B cell (primary cell): Measurements from ENCODE around the gene IFT22. TPM values are rescaled to one million over a fixed set of nuclear protein-coding genes. Genes with fewer than 3 reads are reported as not detected.

Experiments used
- ATAC-seq: fragments of 200-7000 bp; cut with Tn5 transposase; one replicate; pipeline ENCODE4 v1.10.0; 2021; ENCODE audit warnings: low read depth, mild to moderate bottlenecking, moderate number of reproducible peaks, moderate library complexity
- CTCF ChIA-PET: fragments of 350-600 bp; sonication (Branson Sonifier 250); formaldehyde crosslinking; loops from one replicate; lab custom pipeline; 2021; ENCODE audit warnings: antibody characterized with exemption, inconsistent platforms; lab: Charles Lee
- POLR2A ChIA-PET: fragments of 350-600 bp; sonication (Branson Sonifier 250); formaldehyde crosslinking; loops from one replicate; lab custom pipeline; 2021; ENCODE audit warnings: antibody characterized with exemption; lab: Charles Lee
- DNase-seq: peaks from one replicate; pipeline ENCODE4 v3.0.0; 2013
- H2AFZ ChIP-seq: 2 replicates; pipeline ENCODE4 v1.6.1; 2012; ENCODE audit warnings: mild to moderate bottlenecking, low read depth, low read length; ENCODE audit not compliant: insufficient read depth, poor library complexity, severe bottlenecking
- H3K27ac ChIP-seq, 2 donors: 1 replicate in 1 of 2; 2 replicates in 1 of 2; pipeline ENCODE4 v1.5.1; 2012 to 2013; ENCODE audit warnings: low read length in 2 of 2, mild to moderate bottlenecking in 2 of 2, moderate library complexity in 1 of 2
- H3K27me3 ChIP-seq, 4 experiments: fragments of 200-600 bp in 1 of 4; sonication (generic) in 1 of 4; replicated peaks in 1 of 4; 1 replicate in 2 of 4; 2 replicates in 2 of 4; pipeline versions ENCODE4 v1.6.1 to v1.7.0; 2013 to 2016; ENCODE audit warnings: low read length in 3 of 4, mild to moderate bottlenecking in 2 of 4, mixed read lengths in 1 of 4, moderate library complexity in 1 of 4; ENCODE audit not compliant: insufficient read depth in 4 of 4, control insufficient read depth in 3 of 4; ENCODE audit errors: control extremely low read depth in 1 of 4
- H3K36me3 ChIP-seq, 2 experiments: replicated peaks in 1 of 2; 1 replicate in 1 of 2; 2 replicates in 1 of 2; pipeline versions ENCODE4 v1.6.1 to v1.7.1; 2013; ENCODE audit warnings: low read length in 1 of 2; ENCODE audit not compliant: insufficient read depth in 2 of 2, control insufficient read depth in 1 of 2; ENCODE audit errors: control extremely low read depth in 1 of 2, extremely low read depth in 1 of 2
- H3K4me1 ChIP-seq, 2 donors: fragments of 200-600 bp in 1 of 2; sonication (generic) in 1 of 2; 1 replicate in 1 of 2; 2 replicates in 1 of 2; pipeline versions ENCODE4 v1.5.1 to v1.6.1; 2013 to 2017; ENCODE audit warnings: low read length in 2 of 2; ENCODE audit not compliant: control insufficient read depth in 2 of 2, insufficient read depth in 2 of 2
- H3K4me2 ChIP-seq: replicated peaks from 2 replicates; pipeline ENCODE3; 2012; ENCODE audit warnings: mild to moderate bottlenecking, low read depth, low read length; ENCODE audit not compliant: poor library complexity, severe bottlenecking
- H3K4me3 ChIP-seq, 5 experiments: fragments of 200-600 bp in 1 of 5; sonication (generic) in 1 of 5; 1 replicate in 3 of 5; 2 replicates in 2 of 5; pipeline versions ENCODE4 v1.5.1 to v1.7.0; 2011 to 2016; ENCODE audit warnings: low read length in 4 of 5, mild to moderate bottlenecking in 4 of 5, low read depth in 2 of 5, control low read depth in 1 of 5, moderate library complexity in 1 of 5; ENCODE audit not compliant: insufficient read depth in 1 of 5; ENCODE audit errors: control extremely low read depth in 1 of 5, extremely low read depth in 1 of 5
- H3K79me2 ChIP-seq: fragments of 200-600 bp; sonication (generic); one replicate; pipeline ENCODE4 v1.6.0; 2016; ENCODE audit warnings: low read length; ENCODE audit not compliant: control insufficient read depth, insufficient read depth
- H3K9ac ChIP-seq: fragments of 200-600 bp; sonication (generic); 2 replicates; pipeline ENCODE4 v1.6.1; 2017; ENCODE audit warnings: mild to moderate bottlenecking, low read length, moderate library complexity
- H3K9me3 ChIP-seq, 3 donors: one replicate each; pipeline versions ENCODE4 v1.6.1 to v1.7.1; 2013; ENCODE audit warnings: low read length in 2 of 3; ENCODE audit not compliant: control insufficient read depth in 2 of 3, insufficient read depth in 1 of 3; ENCODE audit errors: control extremely low read depth in 1 of 3
- H4K20me1 ChIP-seq: 2 replicates; pipeline ENCODE4 v1.6.0; 2012; ENCODE audit warnings: mild to moderate bottlenecking, low read length; ENCODE audit not compliant: insufficient read depth, control insufficient read depth, poor library complexity, severe bottlenecking
- H3K27ac Mint-ChIP-seq: one replicate; pipeline ENCODE4 v1.8.0; 2021; ENCODE audit warnings: mixed read lengths
- H3K27me3 Mint-ChIP-seq: one replicate; pipeline ENCODE4 v1.8.0; 2021; ENCODE audit warnings: mixed read lengths
- H3K4me1 Mint-ChIP-seq: one replicate; pipeline ENCODE4 v1.8.0; 2021; ENCODE audit warnings: mixed read lengths
- H3K4me3 Mint-ChIP-seq: one replicate; pipeline ENCODE4 v1.8.0; 2021; ENCODE audit warnings: mixed read lengths
- H3K9me3 Mint-ChIP-seq: one replicate; pipeline ENCODE4 v1.8.0; 2022; ENCODE audit warnings: mixed read lengths; ENCODE audit not compliant: insufficient read depth
- CTCF ChIP-seq: fragments of 200-600 bp; IDR thresholded peaks from one replicate; pipeline ENCODE4 v1.8.0; 2022; ENCODE audit warnings: antibody characterized with exemption, mild to moderate bottlenecking
- EZH2 ChIP-seq: IDR thresholded peaks from 2 replicates; pipeline ENCODE4 v1.6.1; 2012; ENCODE audit warnings: borderline replicate concordance, low read depth, mild to moderate bottlenecking, moderate library complexity, low read length; ENCODE audit not compliant: insufficient read depth, poor library complexity, severe bottlenecking
- WGBS: methylation state at CpG from one replicate; pipeline ENCODE4 v1.1.5; 2013; ENCODE audit warnings: missing lambda C conversion rate; ENCODE audit not compliant: insufficient coverage; 5-methylcytosine and 5-hydroxymethylcytosine counted together
- intact Hi-C: fragments of 100-400 bp; cut with micrococcal nuclease; formaldehyde crosslinking; loops from one replicate; pipeline ENCODE4 v1.10.0; 2022
- polyA plus RNA-seq: library from polyadenylated mRNA; depleted of rRNA; stranded (reverse); fragments of >200 nt; gene quantifications from 2 replicates; pipeline ENCODE4 v1.2.3, GENCODE V29; 2012
- total RNA-seq, 2 donors: library from RNA; stranded (reverse); fragments of 120-200 nt in 1 of 2; gene quantifications; 1 replicate in 1 of 2; 2 replicates in 1 of 2; pipeline versions ENCODE4 v1.2.3 to v1.2.4, GENCODE V29; 2013 to 2022

IFT22 gene
- total and polyA plus RNA-seq, 2 donors (not counting 1 experiment from before 2014, with no cell fraction given) = 5.2 to 7.3 TPM

- Histone ChIP-seq H2AFZ (peak overlapping the region; percentile 16), H3K4me3 (no peak overlapping the region), H3K9ac (no peak overlapping the region), H3K36me3 (no peaks in the 10 kb centered on the region), H3K9me3 (peaks cover 3 to 50% (median 18%) of the 10 kb centered on the region in 3 donors), H3K4me2 (peak overlapping the region; percentile 28), H4K20me1 (no peaks in the 10 kb centered on the region), H3K27ac (no peak overlapping the region), H3K4me1 (peaks cover 9 to 11% of the 10 kb centered on the region in 2 donors), H3K27me3 (peaks cover 0 to 62% (median 39%) of the 10 kb centered on the region in 4 experiments), H3K79me2 (no peaks in the 10 kb centered on the region)
- 12% methylated on average over 66 of the region's 72 CpGs for WGBS
- ATAC-seq (no peak), DNase-seq (no peak)
- H3K4me1 Mint-ChIP-seq = no peaks in the 10 kb centered on the region
- CTCF ChIA-PET = interaction anchor here (1.2 kb wide), 1 partner anchor 9 kb away, joined by 3 read pairs; no protein-coding TSS in a partner anchor
- POLR2A ChIA-PET = no interaction called here
- peaks cover 10% of the 10 kb centered on the region for H3K9me3 Mint-ChIP-seq
- no peak for TF ChIP-seq EZH2
- TF ChIP-seq CTCF = no peak
- no peak overlapping the region for H3K27ac Mint-ChIP-seq
- H3K4me3 Mint-ChIP-seq = no peak overlapping the region
- intact Hi-C loops = no loop called here
- peaks cover 47% of the 10 kb centered on the region for H3K27me3 Mint-ChIP-seq
Measured at GRCh38 chr7:101299511-101300464, 21.8 kb downstream of the IFT22 start.

GRCh38 chr7:101294832-101295121, 26.8 kb downstream of the IFT22 start:
- DNase-seq = no peak
- ChIA-PET CTCF (interaction anchor here (1.3 kb wide), 1 partner anchor 12 kb away, joined by 3 read pairs; no protein-coding TSS in a partner anchor), POLR2A (no interaction called here)
- WGBS = 88% methylated on average over 5 of the region's 8 CpGs
- Histone ChIP-seq H4K20me1 (no peaks in the 10 kb centered on the region), H3K27me3 (peaks cover 0 to 35% (median 17%) of the 10 kb centered on the region in 4 experiments), H3K4me2 (no peak overlapping the region), H3K27ac (no peak overlapping the region), H2AFZ (no peak overlapping the region), H3K36me3 (no peaks in the 10 kb centered on the region), H3K4me1 (peaks cover 6% of the 10 kb centered on the region in 2 donors), H3K79me2 (no peaks in the 10 kb centered on the region), H3K9me3 (peaks cover 0 to 7% (median 0%) of the 10 kb centered on the region in 3 donors), H3K9ac (no peak overlapping the region), H3K4me3 (no peak overlapping the region)
- ATAC-seq = no peak
- Mint-ChIP-seq H3K27ac (no peak overlapping the region), H3K4me3 (no peak overlapping the region), H3K27me3 (peaks cover 46% of the 10 kb centered on the region), H3K4me1 (peaks cover 10% of the 10 kb centered on the region), H3K9me3 (no peaks in the 10 kb centered on the region)
- intact Hi-C loops = no loop called here
- TF ChIP-seq CTCF (no peak), EZH2 (no peak)
